GM18861 (cell line): ENCODE measurements around the gene NRM.
"Not testable (repeated sequence)": the region's sequence is repeated elsewhere in the genome, so short reads cannot be mapped to it uniquely, and the experiment has no call there.

Experiments
- ATAC-seq: cut with Tn5 transposase; IDR thresholded peaks from one replicate; pipeline ENCODE4 v1.9.1; 2021; ENCODE audit not compliant: unreplicated experiment

NRM gene

GRCh38 chr6:30720738-30721197 lies 30.0 kb upstream of the NRM start:
- no peak for ATAC-seq

DNA sequence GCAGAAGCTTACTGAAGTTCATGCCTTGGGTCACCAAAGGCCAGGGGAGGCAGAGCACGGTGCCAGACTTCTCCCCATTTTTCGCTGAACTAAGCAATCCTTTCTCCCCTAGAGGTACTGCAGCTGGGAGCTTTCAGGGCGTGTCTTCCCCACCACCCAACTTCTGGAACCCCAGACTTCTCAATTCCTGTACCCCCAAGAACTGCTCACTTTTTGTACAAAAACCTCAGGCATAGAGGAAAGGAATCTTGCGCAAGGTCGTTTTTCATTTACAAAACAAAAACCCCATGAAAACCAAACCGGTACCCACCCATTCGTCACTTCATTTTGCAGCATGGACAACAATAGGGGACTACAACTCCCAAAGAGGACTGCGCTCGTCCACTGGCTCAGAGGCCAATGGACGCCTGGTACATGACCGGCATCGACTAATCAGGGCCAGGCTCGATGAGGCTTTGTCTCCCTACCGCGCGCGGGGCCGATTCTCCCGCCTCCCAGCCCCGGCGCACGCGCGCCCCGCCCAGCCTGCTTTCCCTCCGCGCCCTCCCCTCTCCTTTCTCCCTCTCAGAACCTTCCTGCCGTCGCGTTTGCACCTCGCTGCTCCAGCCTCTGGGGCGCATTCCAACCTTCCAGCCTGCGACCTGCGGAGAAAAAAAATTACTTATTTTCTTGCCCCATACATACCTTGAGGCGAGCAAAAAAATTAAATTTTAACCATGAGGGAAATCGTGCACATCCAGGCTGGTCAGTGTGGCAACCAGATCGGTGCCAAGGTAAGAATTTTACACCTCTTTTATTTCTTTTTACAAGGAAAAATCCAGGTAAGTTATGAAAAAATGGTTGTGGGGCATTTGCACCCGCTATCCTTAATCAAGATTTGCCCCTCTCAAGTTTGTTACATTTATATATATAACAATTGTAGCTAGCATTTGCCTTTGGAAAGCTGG lies 29.3 kb upstream of the NRM start, which contains the start of gene TUBB:
TSS of gene TUBB (plus strand) at position 562 of the 947 bp plus-strand sequence. CDS start at position 717, 155 bp downstream.
- ATAC-seq: peak; percentile 42

GRCh38 chr6:30719356-30719755 lies 28.6 kb upstream of the NRM start:
- ATAC-seq: no peak

GRCh38 chr6:30717845-30718720 lies 27.3 kb upstream of the NRM start:
- ATAC-seq: not testable (repeated sequence)

GRCh38 chr6:30717129-30717844 lies 26.5 kb upstream of the NRM start, which contains the start of gene MDC1:
Gene MDC1, minus strand, starts transcription at chr6:30717281. Its CDS starts 2,106 bp downstream, at chr6:30715175.
- peak; percentile 54 for ATAC-seq

DNA sequence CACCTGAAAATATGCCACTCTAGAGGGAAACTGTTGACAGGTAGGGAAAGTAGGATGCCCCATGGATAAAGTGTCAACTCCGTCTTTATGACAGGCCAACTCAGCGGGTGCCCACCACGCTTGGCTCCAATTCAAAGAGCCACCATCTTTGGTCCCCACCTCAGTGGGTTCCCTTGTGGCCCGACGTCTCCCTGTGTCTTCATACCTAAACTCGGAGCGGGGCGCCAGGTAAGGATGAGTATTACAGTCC lies 26.0 kb upstream of the NRM start:
- no peak for ATAC-seq

GRCh38 chr6:30714263-30714662 lies 23.5 kb upstream of the NRM start:
- ATAC-seq: no peak

- ATAC-seq: no peak
Measured at GRCh38 chr6:30712441-30712945, 21.7 kb upstream of the NRM start.

DNA sequence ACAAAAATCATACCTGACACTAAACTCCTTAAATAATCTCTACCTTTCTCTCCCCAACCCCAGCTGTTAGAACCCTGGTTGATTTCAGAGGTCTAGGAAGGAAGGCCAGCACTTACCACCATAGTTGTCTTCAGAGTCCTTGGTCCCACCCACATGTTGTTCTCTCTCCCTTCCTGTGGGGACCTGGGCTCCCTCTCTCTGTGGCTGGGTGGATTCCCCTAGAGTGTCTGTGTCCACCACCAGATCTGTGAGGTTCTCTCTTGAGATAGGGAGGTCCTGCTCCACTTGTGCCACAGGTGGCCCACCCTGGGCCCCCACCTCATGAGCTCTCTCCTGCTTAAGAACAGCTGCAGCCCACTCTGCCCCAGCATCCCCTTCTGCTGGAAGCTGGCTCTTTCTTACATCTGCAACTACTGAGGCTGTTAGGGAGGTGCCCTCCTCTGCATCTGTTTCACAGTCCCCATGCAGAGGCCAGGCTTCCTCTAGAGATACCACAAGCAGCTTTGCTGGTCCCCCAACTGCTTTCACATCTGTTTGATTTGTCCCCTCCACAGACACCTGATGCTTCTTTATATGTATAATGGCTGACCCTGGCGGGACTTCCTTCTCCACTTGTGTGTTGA lies 21.1 kb upstream of the NRM start:
- no peak for ATAC-seq

DNA sequence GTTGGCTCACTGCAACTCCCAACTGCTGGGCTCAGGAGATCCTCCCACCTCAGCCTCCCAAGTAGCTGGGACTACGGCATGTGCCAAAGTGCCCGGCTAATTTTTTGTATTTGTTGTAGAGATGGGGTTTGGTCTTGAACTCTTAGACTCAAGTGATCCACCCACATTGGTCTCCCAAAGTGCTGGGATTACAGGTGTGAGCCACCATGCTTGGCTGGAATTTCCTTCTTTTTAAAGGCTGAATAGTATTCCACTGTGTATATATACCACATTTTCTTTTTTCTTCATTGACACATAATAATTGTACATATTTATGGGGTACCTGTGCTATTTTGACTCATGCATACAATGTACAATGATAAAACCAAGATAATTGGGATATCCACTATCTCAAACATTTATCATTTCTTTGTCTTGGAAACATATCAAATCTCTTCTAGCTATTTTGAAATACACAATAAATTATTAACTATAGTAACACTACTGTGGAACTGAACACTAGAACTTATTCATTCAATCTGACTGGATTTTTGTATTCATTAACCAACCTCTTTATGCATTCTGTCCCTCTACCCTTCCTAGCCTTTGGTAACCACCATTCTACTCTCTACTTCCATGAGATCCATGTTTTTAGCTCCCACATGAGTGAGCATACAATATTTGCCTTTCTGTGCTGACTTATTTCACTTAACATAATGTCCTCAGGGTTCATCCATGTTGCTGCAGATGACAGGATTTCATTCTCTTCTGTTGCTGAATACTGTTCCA lies 18.5 kb upstream of the NRM start:
- ATAC-seq: no peak

GRCh38 chr6:30707281-30707850 lies 16.6 kb upstream of the NRM start:
- no peak for ATAC-seq

GRCh38 chr6:30705620-30706019 lies 14.8 kb upstream of the NRM start:
- ATAC-seq: no peak

DNA sequence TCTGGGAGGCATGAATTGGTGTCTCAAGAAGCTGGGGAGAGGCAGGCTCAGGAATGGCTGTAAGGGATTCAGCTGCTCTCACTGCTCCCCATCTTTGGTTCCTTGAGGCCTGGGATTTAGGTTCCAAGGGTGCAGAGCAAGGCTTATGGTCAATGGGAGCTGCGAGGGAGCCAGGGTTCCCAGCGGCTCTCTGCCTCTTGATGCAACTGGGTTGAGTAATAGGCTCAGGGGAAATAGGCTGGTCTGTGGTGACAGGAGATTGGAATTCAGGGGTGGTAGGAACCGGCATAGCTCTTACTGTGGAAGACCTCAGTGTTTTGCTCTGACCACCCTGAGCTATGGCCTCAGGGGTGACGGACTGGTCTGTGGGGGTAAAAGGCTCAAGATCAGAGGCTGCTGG lies 13.0 kb upstream of the NRM start:
- no peak for ATAC-seq

GRCh38 chr6:30703011-30703410 lies 12.2 kb upstream of the NRM start:
- ATAC-seq: no peak

DNA sequence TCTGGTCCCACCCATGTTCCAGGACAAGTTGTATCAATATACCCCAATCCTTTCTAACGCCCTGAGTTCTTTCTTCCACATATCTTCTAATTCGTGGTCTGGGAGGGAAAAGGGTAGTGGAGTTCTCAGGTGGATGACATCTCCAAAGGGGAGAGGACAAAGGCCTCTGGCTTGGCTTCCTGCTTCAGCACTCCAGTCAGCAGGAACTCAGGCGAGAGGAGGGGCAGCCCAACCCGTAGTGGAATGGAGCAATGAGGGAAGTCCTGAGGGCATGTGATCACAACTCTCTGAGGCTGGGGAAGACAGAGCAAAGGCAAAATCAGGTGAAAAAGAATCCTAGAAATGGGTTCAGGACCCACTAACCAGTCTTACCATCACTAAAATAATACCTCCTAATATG lies 9.6 kb upstream of the NRM start:
- no peak for ATAC-seq

DNA sequence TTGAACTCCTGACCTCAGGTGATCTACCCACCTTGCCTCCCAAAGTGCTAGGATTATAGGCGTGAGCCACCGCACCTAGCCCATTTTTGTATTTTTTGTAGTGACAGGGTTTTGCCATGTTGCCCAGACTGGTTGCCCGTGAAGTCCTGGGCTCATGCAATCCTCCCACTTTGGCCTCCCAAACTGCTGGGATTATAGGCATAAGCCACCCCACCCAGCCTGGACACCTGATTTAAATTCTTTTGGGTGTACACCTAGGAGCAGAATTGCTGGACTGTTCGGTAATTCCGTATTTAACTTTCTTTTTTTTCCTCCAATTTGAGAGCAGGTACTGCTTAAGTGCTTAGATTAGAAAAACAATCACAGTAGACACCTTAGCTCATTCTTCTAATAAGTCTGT lies 5.6 kb upstream of the NRM start:
- no peak for ATAC-seq

DNA sequence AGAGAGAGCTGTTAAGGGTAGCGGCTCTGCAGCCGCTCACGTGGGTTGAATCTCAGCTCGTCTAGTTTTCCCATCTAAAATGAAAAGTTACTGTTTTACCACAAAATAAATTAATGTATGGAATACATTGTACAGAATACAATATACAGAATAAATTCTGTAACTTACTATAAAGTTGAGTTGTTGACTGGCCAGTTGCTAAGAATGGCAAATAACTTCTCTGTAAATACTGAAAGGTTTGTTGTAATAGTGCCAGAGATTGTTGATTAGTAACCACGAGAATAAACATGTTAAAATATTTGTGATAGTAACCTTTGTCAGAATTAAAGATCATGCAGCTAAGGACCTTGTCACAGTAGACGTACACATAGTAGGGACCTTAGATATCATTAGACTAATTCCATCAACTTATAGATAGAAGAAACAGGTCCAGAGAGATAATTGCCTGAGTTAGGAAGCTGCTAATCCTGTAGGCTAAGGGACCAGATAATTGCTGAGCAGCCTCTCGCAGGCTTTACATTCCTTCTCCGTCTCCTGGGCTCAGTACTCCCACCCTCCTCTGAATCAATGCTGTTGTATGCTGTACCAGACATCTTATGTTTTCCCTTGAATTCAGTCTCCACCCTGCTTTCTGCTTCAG lies 544 bp upstream of the NRM start:
- ATAC-seq: no peak

DNA sequence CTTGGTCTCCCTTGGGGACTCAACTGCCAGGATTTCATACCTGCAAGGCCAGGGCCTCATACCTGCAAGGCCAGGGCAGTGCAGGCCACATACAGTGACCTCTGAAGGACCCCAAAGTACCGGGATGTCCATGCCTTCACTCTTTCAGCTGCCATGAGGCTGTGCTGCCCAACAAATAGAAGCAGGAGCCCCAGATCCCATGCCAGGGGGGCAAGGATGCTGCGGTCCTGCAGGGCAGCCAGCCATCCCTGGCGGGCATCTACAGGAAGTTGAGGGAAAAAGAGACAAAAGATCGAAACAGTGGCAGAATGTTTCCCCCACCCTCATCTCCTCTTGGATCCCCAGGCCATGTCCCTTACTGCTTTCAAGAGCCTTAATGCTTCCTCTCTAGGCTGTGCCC lies 799 bp downstream of the NRM start:
- no peak for ATAC-seq
